GM18499 (cell line): ENCODE results near the gene PRMT1.
"Not testable (repeated sequence)": the region's sequence is repeated elsewhere in the genome, so short reads cannot be mapped to it uniquely, and the experiment has no call there.

ENCODE experiments used
- ATAC-seq: cut with Tn5 transposase; IDR thresholded peaks from one replicate; pipeline ENCODE4 v1.9.1; 2021; ENCODE audit warnings: moderate number of reproducible peaks; ENCODE audit not compliant: insufficient read depth, unreplicated experiment

The PRMT1 gene

DNA sequence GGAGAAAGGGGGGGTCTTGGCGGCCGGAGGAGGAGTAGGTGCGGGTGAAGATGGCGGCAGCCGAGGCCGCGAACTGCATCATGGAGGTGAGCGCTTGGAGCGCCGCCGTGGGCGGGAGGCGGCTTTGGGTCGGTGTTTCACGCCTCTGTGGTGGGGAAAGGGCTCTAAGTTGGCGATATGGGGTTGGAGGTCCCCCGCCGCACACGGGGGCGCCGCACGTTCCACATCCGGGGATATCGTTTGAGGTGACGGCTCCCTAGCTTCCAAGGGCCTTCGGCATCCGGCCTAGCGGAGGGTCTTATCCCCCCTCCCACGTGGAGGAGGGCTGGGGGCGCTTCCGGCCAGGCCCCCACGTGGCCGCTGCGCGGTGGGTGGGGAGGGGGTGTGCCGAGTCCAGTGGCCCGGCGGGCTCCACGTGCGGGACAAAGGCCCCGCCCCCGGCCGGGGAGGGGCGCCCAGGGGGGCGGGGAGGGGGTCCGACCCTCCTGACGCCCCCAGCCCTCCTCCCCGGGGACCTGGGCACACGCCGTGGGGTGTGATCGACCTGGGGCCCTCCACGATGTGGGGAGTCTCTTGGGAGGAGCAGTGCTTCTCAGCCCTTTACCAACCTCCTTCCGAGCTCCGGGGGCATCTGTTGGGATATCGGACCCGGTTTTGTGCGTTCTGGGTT lies at the start of gene PRMT1:
Gene PRMT1, plus strand, starts transcription at position 41 of the 670 bp plus-strand sequence. Its CDS starts 10 bp downstream, at position 51.
- ATAC-seq = no peak

DNA sequence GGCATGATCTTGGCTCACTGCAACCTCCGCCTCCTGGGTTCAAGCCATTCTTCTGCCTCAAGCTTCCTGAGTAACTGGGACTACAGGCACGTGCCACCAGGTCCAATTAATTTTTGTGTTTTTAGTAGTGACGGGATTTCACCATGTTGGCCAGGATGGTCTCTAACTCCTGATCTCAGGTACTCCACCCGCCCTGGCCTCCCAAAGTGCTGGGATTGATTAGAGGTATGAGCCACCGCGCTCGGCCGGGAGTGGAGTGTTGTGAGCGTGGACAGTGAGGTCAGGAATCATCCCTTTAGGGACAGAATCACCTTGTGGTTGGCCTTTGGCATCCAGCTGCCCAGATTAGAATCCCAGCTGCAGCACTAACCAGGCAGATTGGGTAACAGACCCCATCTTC lies 47.4 kb upstream of the PRMT1 start:
- ATAC-seq = no peak

- no peak for ATAC-seq
These were observed 46.0 kb upstream of the PRMT1 start for GRCh38 chr19:49631014-49631588.

DNA sequence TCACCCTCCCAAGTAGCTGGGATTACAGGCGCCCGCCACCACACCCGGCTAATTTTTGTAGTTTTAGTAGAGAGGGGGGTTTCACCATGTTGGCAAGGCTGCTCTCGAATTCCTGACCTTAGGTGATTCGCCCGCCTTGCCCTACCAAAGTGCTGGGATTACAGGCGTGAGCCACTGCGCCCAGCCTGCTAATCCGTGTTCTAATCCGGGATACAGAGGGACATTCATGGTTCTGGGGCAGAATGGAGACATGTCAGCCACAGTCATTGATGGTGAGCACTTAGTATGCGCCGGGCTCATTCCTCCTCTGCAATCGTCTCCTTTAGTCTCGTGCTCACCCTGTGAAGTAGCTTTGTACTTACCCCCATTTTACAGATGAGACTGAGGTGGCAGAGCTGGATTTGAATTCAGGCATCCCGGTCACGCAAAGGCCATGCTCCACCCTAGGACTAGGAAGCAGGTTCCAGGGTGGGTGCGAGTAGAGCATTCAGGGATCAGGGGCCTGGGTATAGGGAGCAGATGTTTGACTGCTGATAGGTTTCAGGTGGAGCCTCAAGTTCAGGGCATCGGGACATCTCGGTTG lies 45.4 kb upstream of the PRMT1 start:
- ATAC-seq = no peak

DNA sequence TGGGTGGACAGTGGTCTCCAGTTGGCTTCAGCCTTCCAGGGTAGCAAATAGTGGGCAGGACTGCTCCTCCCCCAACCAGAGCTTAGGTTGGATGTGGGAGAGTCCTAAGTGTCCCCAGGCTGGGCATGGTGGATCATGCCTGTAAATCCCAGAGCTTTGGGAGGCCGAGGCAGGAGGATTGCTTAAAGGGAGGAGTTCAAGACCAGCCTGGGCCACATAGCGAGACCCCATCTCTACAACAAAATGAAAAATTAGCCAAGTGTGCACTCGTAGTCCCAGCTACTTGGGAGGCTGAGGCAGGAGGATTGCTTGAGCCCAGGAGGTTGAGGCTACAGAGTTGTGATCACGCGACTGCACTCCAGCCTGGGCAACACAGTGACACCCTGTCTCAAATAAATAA lies 44.5 kb upstream of the PRMT1 start:
- ATAC-seq = no peak

GRCh38 chr19:49633273-49633672 lies 43.8 kb upstream of the PRMT1 start:
- not testable (repeated sequence) for ATAC-seq

DNA sequence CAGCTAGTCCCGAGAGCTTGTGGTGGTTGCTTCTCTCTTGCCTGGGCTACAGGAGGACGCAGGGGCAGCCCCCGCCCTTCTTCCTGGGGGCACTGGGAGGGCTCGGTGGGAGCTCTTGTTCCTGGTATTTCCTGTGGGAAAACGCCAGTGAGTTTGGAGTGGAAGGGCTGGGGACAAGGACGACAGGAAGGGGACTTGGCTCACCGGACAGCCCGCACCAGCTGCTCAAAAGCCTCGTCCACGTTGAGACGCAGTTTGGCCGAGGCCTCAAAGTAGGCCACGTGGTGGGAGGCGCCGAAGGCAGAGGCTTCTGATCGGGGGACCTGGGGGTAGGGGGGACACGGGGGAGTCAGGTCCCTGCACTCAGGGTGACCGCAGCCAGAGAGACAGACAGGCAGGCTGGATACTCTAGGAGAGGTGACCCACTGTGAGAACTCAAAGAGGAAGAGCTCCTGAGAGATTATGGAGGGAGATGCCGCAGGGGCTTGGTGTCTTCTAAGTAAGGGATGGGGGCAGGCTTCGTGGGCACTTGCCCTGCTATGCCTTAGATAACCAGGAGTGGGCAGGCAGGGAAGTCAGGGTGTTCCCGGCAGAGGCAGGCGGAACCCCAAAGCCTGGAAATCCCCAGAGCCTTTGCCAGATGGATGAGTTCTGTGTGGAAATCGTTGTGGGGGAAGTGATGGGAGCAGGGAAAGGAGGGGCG lies 41.4 kb upstream of the PRMT1 start:
- no peak for ATAC-seq

DNA sequence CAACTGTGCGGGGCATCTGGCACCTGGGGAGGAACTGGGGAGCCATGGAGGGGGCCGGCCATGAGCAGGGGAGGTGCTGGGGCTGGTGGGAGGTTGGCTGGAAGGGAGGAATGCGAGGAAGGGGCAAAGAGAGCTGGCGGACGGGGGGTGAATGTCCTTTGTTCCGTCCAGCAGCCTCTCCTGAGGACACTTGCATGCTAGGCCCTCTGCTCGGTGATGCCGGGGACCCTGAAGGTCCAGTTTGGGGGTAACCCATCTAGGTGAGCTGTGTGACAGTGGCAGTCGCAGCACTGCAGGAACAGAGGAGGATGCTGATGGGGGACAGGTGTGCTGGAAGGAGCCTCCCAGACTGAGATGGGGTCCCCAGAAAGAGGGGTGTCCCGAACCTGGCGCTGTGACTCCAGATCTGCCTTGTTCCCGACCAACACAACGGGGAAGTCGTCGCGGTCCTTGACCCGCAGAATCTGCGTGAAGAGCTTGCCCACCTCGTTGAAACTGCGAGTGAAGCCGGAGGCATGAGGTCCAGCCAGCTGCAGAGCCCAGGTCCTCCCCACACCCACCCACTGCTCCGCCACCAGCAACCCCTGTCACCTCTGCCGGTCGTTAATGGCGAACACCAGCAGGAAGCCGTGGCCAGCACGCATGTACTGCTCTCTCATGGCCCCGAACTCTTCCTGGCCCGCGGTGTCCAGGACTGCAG lies 40.7 kb upstream of the PRMT1 start:
- no peak for ATAC-seq

DNA sequence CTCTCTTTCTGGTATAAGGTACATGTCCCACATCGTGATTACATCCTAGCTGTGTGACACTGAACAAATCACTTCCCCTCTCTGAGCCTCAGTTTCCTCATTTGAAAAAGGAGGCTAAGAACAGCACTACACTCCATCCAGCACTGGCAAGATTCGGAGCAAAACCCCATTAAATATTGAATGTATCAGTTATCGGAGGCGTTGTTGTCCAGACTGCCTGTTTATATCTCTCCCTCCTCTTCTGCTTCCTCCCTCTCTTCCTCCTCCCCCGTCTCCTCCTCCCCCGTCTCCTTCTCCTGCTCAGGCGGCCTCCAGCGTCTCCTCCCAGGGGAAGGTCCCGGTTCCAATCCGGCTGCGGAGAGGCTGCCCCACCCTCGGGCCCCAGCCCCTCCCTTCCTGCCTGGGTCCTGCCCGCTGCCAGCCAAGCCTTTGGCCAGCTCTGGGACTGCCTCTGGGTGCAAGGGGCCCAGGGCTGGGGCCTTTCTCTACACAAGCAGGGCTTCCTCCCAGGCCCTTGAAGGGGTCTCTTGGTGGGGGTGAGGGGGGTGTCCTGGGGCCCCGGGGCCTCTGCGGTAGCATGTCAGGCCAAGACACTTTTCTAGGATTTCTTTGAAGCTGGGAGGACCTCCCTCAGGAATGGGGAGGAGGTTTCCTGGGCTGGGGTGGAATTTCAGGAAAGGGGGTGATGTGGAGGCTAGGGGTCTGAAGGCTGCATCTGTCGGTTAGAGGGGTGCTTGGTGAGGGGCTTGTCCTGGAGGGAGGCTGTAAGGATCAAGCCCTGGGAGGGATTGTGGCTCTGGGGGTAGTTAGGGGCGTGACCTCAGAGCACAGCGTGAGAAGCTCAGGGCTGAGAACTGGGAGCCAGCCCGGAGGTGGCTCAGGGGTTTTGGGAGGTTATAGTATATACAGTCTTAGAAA lies 39.0 kb upstream of the PRMT1 start:
- ATAC-seq = no peak

- ATAC-seq = no peak
These were observed 37.5 kb upstream of the PRMT1 start for GRCh38 chr19:49639401-49640112.

GRCh38 chr19:49640113-49640898 lies 36.8 kb upstream of the PRMT1 start, which contains the start of gene RRAS:
Gene RRAS, minus strand, starts transcription at chr19:49640143. Its CDS starts 45 bp downstream, at chr19:49640098.
- ATAC-seq = peak; percentile 46

DNA sequence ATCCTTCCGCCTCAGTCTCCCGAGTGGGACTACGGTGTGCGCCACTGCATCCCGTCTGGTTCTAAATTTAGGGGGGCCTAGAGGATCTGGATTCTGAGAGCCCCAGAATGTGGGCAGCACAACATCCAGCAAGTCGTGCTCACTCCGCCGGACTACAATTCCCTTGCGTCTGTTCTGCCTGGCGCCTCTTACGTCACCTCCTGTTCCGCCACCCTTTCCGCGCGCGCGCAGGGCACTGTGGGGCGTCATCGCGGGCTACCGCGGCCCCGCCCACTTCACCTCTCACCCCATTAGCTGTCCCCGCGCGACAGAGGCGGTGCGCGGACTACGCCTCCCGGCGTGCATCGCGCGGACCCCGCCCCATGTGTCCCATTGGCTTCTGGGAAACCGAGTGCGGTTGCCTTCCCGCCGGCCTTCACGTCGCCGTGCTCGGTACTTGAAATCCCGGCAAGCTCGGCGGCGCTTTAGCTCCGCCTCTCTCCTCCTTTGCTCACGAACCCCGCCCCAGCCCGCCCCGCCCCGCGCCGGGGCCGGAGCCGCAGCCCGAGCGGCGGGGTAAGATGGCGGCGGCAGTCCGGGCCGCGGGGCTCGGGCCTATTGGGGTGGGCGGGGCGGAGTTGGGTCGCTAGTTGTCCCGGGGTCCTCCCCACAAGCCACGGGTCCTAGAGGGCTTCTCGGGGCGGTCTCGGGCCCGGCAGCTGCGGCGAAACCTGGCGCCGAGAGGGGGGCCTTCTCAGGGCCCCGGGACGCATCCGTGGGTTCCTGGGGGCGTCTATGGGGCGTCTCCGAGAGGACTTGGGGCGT lies 35.2 kb upstream of the PRMT1 start, which contains the start of gene SCAF1:
Gene SCAF1, plus strand, starts transcription at position 522 of the 804 bp plus-strand sequence. CDS start 2,818 bp downstream, outside the sequence.
- ATAC-seq = peak; percentile 40

GRCh38 chr19:49642492-49643035 lies 34.5 kb upstream of the PRMT1 start:
- no peak for ATAC-seq

DNA sequence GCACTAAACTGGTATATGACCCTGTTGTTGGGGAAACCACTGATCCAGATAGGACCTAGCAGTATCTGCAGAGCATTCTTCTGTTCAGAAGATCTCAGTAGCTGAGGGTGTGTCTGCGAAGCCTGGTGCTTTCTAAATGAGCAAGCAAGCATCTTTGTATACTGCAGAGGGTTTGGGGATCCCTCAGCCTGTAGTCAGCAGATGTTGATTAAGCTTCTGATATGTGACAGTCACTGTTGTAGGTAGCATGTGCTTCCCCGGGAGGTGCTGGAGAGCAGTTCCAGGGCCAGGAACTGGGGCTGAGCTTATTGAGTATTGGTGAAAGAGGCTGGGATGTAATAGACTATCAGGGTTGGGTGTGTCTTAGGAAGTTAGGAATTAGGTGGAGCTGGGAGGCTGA lies 33.6 kb upstream of the PRMT1 start:
- no peak for ATAC-seq

DNA sequence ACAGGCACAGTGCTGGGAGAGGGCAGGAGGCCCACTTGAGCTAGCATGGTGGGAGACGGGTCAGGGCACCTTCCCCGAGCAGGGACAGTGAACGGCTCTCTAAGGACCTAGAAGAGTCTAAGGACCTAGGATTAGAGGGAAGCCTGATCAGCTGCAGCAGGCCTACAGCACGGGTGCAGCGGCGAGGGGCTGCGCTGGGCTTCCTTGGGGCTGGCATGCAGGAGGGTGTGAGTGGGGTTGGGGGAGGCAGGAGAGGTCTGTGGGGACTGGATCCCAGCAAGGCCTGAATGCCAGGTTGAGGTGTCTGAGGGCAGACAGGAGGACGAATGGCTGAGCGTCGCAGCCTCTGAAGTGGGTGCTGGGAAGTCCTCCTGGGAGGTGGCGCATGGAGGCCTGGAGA lies 31.5 kb upstream of the PRMT1 start:
- no peak for ATAC-seq

DNA sequence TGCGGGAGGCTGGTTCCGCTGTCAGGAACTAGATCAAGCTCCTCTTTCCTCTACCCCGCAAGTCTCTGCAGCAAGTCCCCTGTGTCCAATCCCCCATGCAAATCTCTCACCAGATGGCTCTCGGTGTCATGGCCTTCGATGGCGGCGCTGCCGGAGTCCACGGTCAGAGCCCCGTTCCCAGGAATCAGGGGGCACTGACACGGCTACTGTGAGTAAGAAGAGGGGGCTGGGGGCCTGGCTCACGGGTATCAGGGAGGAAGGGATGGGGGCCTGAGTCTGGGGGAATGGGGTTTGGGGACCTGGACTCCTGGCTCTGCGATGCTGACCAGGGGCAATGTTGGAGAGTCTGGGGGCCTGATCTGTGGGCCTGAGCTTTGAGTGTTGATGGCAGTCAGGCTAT lies 31.1 kb upstream of the PRMT1 start:
- ATAC-seq = no peak

DNA sequence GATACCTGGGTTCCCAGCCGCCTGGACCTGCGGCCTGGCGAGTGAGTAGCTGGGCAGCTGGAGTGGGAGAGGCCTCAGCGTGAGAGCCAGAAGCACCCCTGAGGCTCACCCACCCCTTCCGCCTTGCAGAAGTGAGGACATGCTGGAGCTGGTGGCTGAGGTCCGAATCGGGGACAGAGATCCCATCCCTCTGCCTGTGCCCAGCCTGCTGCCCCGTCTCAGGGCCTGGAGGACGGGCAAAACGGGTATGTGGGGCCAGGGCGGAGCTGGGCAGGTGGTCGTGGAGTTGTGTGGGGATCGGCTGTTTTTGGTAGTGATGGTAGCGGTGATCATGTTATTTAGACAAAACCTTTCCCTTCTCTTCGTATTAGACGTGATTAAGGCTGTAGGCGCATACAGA lies 30.5 kb upstream of the PRMT1 start:
- no peak for ATAC-seq
